A549 (cell line): Measurements from ENCODE around the gene PLIN4. TPM values are rescaled to one million over a fixed set of nuclear protein-coding genes. Genes with fewer than 3 reads are reported as not detected.
A peak's percentile ranks its signal among the peaks of the same experiment; 100 is the strongest.

Experiments used
- ATAC-seq, 2 experiments: fragments of 200-7000 bp in 1 of 2; fragments of >200 bp in 1 of 2; cut with Nextera tagmentation in 1 of 2; cut with Tn5 transposase in 1 of 2; 3 replicates each; pipeline versions ENCODE4 v1.8.0 to v1.9.1; 2018 to 2020; ENCODE audit warnings: mild to moderate bottlenecking in 1 of 2, moderate library complexity in 1 of 2
- CTCF ChIA-PET: fragments of 300-600 bp; sonication (Branson Sonifier 250); formaldehyde crosslinking; extraction: SDS; loops from one replicate; lab custom pipeline; 2021; ENCODE audit warnings: antibody characterized with exemption, inconsistent platforms; lab: Yijun Ruan, JAX
- POLR2A ChIA-PET: fragments of 350-600 bp; formaldehyde crosslinking; extraction: SDS; loops from one replicate; lab custom pipeline; 2021; ENCODE audit warnings: antibody characterized with exemption, inconsistent platforms; lab: Yijun Ruan, JAX
- DNase-seq, 2 experiments: peaks; one replicate each; pipeline versions ENCODE4 v3.0.0 to v3.0.0-alpha.2; 2011 to 2016; ENCODE audit warnings: low read depth in 1 of 2, low spot score in 1 of 2
- FAIRE-seq: peaks from 2 replicates; lab custom pipeline; 2011; peaks lifted over from hg19 to GRCh38; lab: Jason Lieb, UNC
- H3K27ac ChIP-seq, 2 experiments: fragments of >200 bp; sonication (Bioruptor Twin); formaldehyde crosslinking; 3 replicates each; pipeline ENCODE4 v1.5.1; 2016 to 2017
- H3K4me1 ChIP-seq: fragments of >200 bp; sonication (Bioruptor Twin); formaldehyde crosslinking; 3 replicates; pipeline ENCODE4 v1.6.1; 2016
- H3K4me2 ChIP-seq: fragments of >200 bp; sonication (Bioruptor Twin); formaldehyde crosslinking; 3 replicates; pipeline ENCODE4 v1.6.1; 2016
- H3K4me3 ChIP-seq: fragments of >200 bp; sonication (Bioruptor Twin); formaldehyde crosslinking; 3 replicates; pipeline ENCODE4 v1.5.1; 2016
- H3K9me3 ChIP-seq: fragments of >200 bp; sonication (Bioruptor Twin); formaldehyde crosslinking; 3 replicates; pipeline ENCODE4 v1.6.1; 2016
- CBX2 ChIP-seq: fragments of 200-600 bp; sonication (generic); IDR thresholded peaks from 2 replicates; pipeline ENCODE4 v1.6.1; 2016; ENCODE audit warnings: low read depth, mild to moderate bottlenecking, borderline replicate concordance
- EHMT2 ChIP-seq: fragments of 200-600 bp; sonication (generic); IDR thresholded peaks from 2 replicates; pipeline ENCODE4 v1.6.1; 2016; ENCODE audit warnings: antibody characterized with exemption, low read depth, mild to moderate bottlenecking, moderate library complexity
- ESRRA ChIP-seq: fragments of 150-350 bp; IDR thresholded peaks from 2 replicates; pipeline ENCODE4 v1.6.1; 2014; ENCODE audit warnings: mild to moderate bottlenecking, low read length, borderline replicate concordance
- FOXS1 ChIP-seq: fragments of 250-450 bp; sonication (Bioruptor Pico); IDR thresholded peaks from 2 replicates; pipeline ENCODE4 v1.5.0; 2020; ENCODE audit warnings: mild to moderate bottlenecking, moderate library complexity
- HDAC2 ChIP-seq: fragments of 200-600 bp; sonication (generic); IDR thresholded peaks from 2 replicates; pipeline ENCODE4 v1.6.1; 2016
- HOXB13 ChIP-seq: fragments of 250-450 bp; sonication (Bioruptor Pico); IDR thresholded peaks from 2 replicates; pipeline ENCODE4 v1.5.0; 2020; ENCODE audit warnings: low read depth, mild to moderate bottlenecking, moderate library complexity
- JUN ChIP-seq, 2 experiments: fragments of >200 bp; sonication (Bioruptor Twin); formaldehyde crosslinking; IDR thresholded peaks; 2 replicates in 1 of 2; 3 replicates in 1 of 2; pipeline ENCODE4 v1.6.1; 2016 to 2017
- JUNB ChIP-seq: fragments of >200 bp; sonication (Bioruptor Twin); formaldehyde crosslinking; IDR thresholded peaks from 2 replicates; pipeline ENCODE4 v1.6.1; 2016
- KDM1A ChIP-seq: fragments of 200-600 bp; sonication (generic); IDR thresholded peaks from 2 replicates; pipeline ENCODE4 v1.6.1; 2016; ENCODE audit warnings: low read depth, mild to moderate bottlenecking
- KDM5A ChIP-seq: fragments of 200-600 bp; sonication (generic); IDR thresholded peaks from 2 replicates; pipeline ENCODE4 v1.6.1; 2016; ENCODE audit warnings: antibody characterized with exemption, mild to moderate bottlenecking
- MAFK ChIP-seq: fragments of 450-650 bp; IDR thresholded peaks from 2 replicates; pipeline ENCODE4 v1.6.1; 2014; ENCODE audit not compliant: partially characterized antibody
- MAZ ChIP-seq: fragments of 150-350 bp; IDR thresholded peaks from 2 replicates; pipeline ENCODE4 v1.6.1; 2014; ENCODE audit warnings: antibody characterized with exemption, low read depth, low read length, borderline replicate concordance
- NFE2L2 ChIP-seq: fragments of 150-350 bp; conservative IDR thresholded peaks from 2 replicates; pipeline ENCODE4 v1.6.1; 2014; ENCODE audit warnings: low read length
- NPAS2 ChIP-seq: fragments of 250-450 bp; sonication (Bioruptor Pico); IDR thresholded peaks from 2 replicates; pipeline ENCODE4 v1.8.0; 2022; ENCODE audit warnings: mild to moderate bottlenecking, moderate library complexity, borderline replicate concordance
- POLR2AphosphoS2 ChIP-seq: conservative IDR thresholded peaks from 2 replicates; pipeline ENCODE4 v1.6.1; 2012; ENCODE audit warnings: low read length, improper control_type of control experiment, inconsistent platforms
- RARB ChIP-seq: fragments of 250-450 bp; sonication (Bioruptor Pico); IDR thresholded peaks from 2 replicates; pipeline ENCODE4 v1.8.0; 2021; ENCODE audit warnings: mild to moderate bottlenecking, moderate library complexity
- RCOR1 ChIP-seq: fragments of 150-350 bp; IDR thresholded peaks from 2 replicates; pipeline ENCODE4 v1.6.1; 2014; ENCODE audit warnings: antibody characterized with exemption, low read length, low read depth
- SMC3 ChIP-seq: fragments of >200 bp; sonication (Bioruptor Twin); formaldehyde crosslinking; IDR thresholded peaks from 3 replicates; pipeline ENCODE4 v1.6.1; 2018; ENCODE audit warnings: inconsistent platforms
- TP53 ChIP-seq: fragments of 250-450 bp; sonication (Bioruptor Pico); IDR thresholded peaks from 2 replicates; pipeline ENCODE4 v1.5.0; 2021; ENCODE audit warnings: mild to moderate bottlenecking, moderate library complexity
- ZC3H11A ChIP-seq: fragments of 450-650 bp; IDR thresholded peaks from 2 replicates; pipeline ENCODE4 v1.6.1; 2014; ENCODE audit warnings: antibody characterized with exemption, mild to moderate bottlenecking
- ZNF302 ChIP-seq: fragments of 250-450 bp; sonication (Bioruptor Pico); IDR thresholded peaks from 2 replicates; pipeline ENCODE4 v1.9.0; 2021; ENCODE audit warnings: inconsistent platforms, mild to moderate bottlenecking, moderate library complexity
- ZSCAN20 ChIP-seq: fragments of 250-450 bp; sonication (Bioruptor Pico); IDR thresholded peaks from 2 replicates; pipeline ENCODE4 v1.8.0; 2022; ENCODE audit warnings: mild to moderate bottlenecking, moderate library complexity
- WGBS: methylation state at CpG from one replicate; pipeline ENCODE4 v1.1.6; 2017; ENCODE audit errors: missing lambda C conversion rate; 5-methylcytosine and 5-hydroxymethylcytosine counted together
- polyA plus RNA-seq, 4 experiments: library from polyadenylated mRNA; depleted of rRNA in 3 of 4; stranded (reverse); fragments of >200 nt; fragmentation: RNase III in 1 of 4; extraction: RNeasy Plus Mini Kit Qiagen cat#74134 plus additional on column Dnase treatment in 1 of 4; gene quantifications; 2 replicates in 3 of 4; 3 replicates in 1 of 4; pipeline ENCODE4 v1.2.3, GENCODE V29; 2011 to 2017
- TF ChIP-seq, protein P1 (sequence below): fragments of 450-650 bp; IDR thresholded peaks from 2 replicates; pipeline ENCODE4 v1.6.1; 2014; ENCODE audit warnings: antibody characterized with exemption
- TF ChIP-seq, protein P2 (sequence below): IDR thresholded peaks from 2 replicates; pipeline ENCODE4 v1.6.1; 2012; ENCODE audit warnings: low read depth, borderline replicate concordance
- TF ChIP-seq, protein P3 (sequence below): fragments of 250-450 bp; sonication (Bioruptor Pico); IDR thresholded peaks from 2 replicates; pipeline ENCODE4 v1.5.0; 2020; ENCODE audit warnings: low read depth, mild to moderate bottlenecking, moderate library complexity
- TF ChIP-seq, protein P4 (sequence below): fragments of >200 bp; sonication (Bioruptor Twin); formaldehyde crosslinking; IDR thresholded peaks from 3 replicates; pipeline ENCODE4 v1.5.1; 2016
- TF ChIP-seq, protein P5 (sequence below): fragments of >200 bp; sonication (Bioruptor Twin); formaldehyde crosslinking; IDR thresholded peaks from 2 replicates; pipeline ENCODE4 v1.6.1; 2016

The PLIN4 gene
- polyA plus RNA-seq, 2 of the 4 experiments (the other 2 are of a cell fraction): 0.04 to 0.23 TPM

DNA sequence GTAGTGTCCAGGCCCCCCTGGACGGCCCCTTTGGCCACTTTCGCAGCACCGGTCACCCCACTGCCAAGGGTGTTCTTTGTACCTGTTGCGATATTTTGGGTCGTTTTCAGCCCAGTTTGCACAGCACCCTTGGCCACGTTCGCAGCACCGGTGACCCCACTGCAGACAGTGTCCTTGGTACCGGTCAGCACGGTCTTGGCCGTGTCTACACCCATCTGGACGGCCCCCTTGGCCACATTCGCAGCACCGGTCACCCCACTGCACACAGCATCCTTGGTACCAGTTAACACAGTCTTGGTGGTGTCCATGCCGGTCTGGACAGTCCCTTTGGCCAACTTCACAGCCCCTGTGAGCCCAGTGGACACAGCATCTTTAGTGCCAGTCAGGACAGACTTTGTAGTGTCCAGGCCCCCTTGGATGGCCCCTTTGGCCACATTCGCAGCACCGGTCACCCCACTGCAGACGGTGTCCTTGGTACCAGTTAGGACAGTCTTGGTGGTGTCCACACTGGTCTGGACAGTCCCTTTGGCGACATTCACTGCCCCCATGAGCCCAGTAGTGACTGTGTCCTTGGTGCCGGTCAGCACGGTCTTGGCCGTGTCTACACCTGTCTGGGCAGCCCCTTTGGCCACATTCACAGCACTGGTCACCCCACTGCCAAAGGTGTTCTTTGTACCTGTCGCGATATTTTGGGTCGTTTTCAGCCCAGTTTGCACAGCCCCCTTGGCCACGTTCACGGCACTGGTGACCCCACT lies 6.8 kb downstream of the PLIN4 start:
- Histone ChIP-seq H3K27ac (no peak overlapping the region), H3K4me3 (no peak overlapping the region), H3K4me1 (peaks cover 2% of the 10 kb centered on the region; the same call in 2 of the 3 replicates), H3K4me2 (no peak overlapping the region), H3K9me3 (no peaks in the 10 kb centered on the region)
- ATAC-seq (peak in 1 of 2 experiments; percentile 29; a peak in 3 of 6 replicates), FAIRE-seq (no peak), DNase-seq (no peak)
- no peak for TF ChIP-seq MAFK
- no peak for TF ChIP-seq KDM5A
- TF ChIP-seq ZC3H11A: no peak
- TF ChIP-seq, protein P1, sequence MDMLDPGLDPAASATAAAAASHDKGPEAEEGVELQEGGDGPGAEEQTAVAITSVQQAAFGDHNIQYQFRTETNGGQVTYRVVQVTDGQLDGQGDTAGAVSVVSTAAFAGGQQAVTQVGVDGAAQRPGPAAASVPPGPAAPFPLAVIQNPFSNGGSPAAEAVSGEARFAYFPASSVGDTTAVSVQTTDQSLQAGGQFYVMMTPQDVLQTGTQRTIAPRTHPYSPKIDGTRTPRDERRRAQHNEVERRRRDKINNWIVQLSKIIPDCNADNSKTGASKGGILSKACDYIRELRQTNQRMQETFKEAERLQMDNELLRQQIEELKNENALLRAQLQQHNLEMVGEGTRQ: no peak
- no peak for TF ChIP-seq KDM1A
- no peak for TF ChIP-seq HDAC2
- no peak for TF ChIP-seq ESRRA
- CTCF ChIA-PET: no interaction called here
- POLR2A ChIA-PET: no interaction called here
- 64% methylated on average over 18 of the region's 27 CpGs for WGBS

DNA sequence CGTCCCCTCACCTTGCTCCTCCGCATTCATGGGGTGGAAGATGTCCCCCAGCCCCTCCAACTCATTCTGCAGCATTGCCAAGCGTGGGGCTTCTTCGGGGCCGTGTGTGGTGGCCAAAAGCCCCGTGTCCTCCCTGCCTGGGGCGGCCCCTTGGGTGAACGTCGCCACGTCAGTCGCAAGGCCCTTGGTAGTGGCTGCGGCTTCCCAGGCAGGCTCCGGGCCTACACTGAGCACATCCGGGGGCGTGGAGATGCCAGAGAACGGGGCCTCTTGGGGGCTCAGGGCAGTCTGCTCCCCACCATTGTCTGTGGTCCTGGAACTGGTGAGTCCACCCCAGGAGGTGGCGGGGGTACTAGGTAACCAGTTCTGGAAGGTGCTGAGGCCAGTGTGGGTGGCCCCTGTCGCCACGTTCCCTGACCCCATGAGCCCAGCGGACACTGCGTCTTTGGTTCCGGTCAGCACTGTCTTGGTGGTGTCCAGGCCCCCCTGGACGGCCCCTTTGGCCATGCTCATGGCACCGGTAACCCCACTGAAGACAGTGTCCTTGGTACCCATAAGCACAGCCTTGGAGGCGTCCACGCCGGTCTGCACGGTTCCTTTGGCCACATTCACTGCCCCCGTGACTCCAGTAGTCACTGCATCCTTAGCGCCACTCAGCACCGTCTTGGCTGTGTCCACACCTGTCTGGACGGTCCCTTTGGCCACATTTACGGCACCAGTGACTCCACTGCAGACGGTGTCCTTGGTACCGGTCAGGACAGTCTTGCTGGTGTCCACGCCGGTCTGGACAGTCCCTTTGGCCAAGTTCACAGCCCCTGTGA lies 7.6 kb downstream of the PLIN4 start:
- no peak overlapping the region for H3K4me2 ChIP-seq
- peak; percentile 26 to 36; a peak in 4 of 6 replicates for ATAC-seq
- TF ChIP-seq, protein P2, sequence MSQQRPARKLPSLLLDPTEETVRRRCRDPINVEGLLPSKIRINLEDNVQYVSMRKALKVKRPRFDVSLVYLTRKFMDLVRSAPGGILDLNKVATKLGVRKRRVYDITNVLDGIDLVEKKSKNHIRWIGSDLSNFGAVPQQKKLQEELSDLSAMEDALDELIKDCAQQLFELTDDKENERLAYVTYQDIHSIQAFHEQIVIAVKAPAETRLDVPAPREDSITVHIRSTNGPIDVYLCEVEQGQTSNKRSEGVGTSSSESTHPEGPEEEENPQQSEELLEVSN: no peak
- TF ChIP-seq JUNB (no peak), NPAS2 (CRISPR knock-in tag) (no peak), ZNF302 (no peak), KDM1A (no peak), POLR2AphosphoS2 (no peak), RARB (CRISPR knock-in tag) (no peak), RCOR1 (no peak), EHMT2 (no peak), CBX2 (no peak), MAZ (no peak), FOXS1 (CRISPR knock-in tag) (no peak), HOXB13 (CRISPR knock-in tag) (no peak)
- TF ChIP-seq, protein P3, sequence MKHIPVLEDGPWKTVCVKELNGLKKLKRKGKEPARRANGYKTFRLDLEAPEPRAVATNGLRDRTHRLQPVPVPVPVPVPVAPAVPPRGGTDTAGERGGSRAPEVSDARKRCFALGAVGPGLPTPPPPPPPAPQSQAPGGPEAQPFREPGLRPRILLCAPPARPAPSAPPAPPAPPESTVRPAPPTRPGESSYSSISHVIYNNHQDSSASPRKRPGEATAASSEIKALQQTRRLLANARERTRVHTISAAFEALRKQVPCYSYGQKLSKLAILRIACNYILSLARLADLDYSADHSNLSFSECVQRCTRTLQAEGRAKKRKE: no peak
- TF ChIP-seq, all 56 proteins: peak for 0
- Histone ChIP-seq H3K4me3 (no peak overlapping the region), H3K9me3 (no peaks in the 10 kb centered on the region), H3K27ac (no peak overlapping the region), H3K4me1 (no peaks in the 10 kb centered on the region)
- CTCF ChIA-PET: interaction anchor here (4.0 kb wide), 1 partner anchor 14 kb away, joined by 23 read pairs; no protein-coding TSS in a partner anchor
- WGBS: 85% methylated on average over 15 of the region's 37 CpGs
- POLR2A ChIA-PET: no interaction called here
- FAIRE-seq: no peak
- no peak for DNase-seq

DNA sequence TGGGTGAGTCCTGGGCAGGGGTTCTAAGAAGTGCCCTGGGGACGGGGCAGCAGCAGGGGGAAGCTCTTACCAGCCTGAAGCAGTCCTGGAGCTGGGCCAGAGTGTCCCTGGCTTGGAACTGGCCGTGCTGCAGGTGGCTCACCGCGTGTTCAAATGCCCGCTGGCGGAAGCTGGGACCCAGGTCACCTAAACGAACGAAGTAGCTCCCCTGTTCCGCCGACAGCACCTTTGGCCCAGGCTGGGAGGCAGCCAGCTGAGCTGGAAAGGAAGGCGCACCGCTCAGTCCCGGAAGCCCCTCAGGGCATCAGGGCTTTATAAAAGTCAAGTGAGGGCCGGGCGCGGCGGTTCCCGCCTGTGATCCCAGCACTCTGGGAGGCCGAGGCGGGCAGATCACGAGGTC lies 9.6 kb downstream of the PLIN4 start:
- FAIRE-seq (no peak), ATAC-seq (no peak), DNase-seq (no peak)
- no peak overlapping the region for H3K4me3 ChIP-seq
- CTCF ChIA-PET: interaction anchor here (4.0 kb wide), 1 partner anchor 15 kb away, joined by 23 read pairs; no protein-coding TSS in a partner anchor
- no peaks in the 10 kb centered on the region for H3K4me1 ChIP-seq
- no peak overlapping the region for H3K27ac ChIP-seq
- POLR2A ChIA-PET: no interaction called here
- H3K4me2 ChIP-seq: no peak overlapping the region
- no peaks in the 10 kb centered on the region for H3K9me3 ChIP-seq
- WGBS: 97% methylated on average over 10 of the region's 21 CpGs
- TF ChIP-seq ZNF302 (no peak), NFE2L2 (no peak), TP53 (CRISPR knock-in tag) (no peak), ZSCAN20 (CRISPR knock-in tag) (no peak), KDM5A (no peak), NPAS2 (CRISPR knock-in tag) (no peak), JUNB (no peak), JUN (IDR thresholded peaks at IDR 0.05) (no peak), FOXS1 (CRISPR knock-in tag) (no peak), SMC3 (no peak)
- TF ChIP-seq, protein P1: no peak
- TF ChIP-seq, protein P4, sequence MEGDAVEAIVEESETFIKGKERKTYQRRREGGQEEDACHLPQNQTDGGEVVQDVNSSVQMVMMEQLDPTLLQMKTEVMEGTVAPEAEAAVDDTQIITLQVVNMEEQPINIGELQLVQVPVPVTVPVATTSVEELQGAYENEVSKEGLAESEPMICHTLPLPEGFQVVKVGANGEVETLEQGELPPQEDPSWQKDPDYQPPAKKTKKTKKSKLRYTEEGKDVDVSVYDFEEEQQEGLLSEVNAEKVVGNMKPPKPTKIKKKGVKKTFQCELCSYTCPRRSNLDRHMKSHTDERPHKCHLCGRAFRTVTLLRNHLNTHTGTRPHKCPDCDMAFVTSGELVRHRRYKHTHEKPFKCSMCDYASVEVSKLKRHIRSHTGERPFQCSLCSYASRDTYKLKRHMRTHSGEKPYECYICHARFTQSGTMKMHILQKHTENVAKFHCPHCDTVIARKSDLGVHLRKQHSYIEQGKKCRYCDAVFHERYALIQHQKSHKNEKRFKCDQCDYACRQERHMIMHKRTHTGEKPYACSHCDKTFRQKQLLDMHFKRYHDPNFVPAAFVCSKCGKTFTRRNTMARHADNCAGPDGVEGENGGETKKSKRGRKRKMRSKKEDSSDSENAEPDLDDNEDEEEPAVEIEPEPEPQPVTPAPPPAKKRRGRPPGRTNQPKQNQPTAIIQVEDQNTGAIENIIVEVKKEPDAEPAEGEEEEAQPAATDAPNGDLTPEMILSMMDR: no peak
- TF ChIP-seq, protein P5, sequence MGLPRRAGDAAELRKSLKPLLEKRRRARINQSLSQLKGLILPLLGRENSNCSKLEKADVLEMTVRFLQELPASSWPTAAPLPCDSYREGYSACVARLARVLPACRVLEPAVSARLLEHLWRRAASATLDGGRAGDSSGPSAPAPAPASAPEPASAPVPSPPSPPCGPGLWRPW: no peak
